Measurements from ENCODE around the gene DHPS. TPM values are rescaled to one million over a fixed set of nuclear protein-coding genes. Genes with fewer than 3 reads are reported as not detected.
"Not testable (repeated sequence)": the region's sequence is repeated elsewhere in the genome, so short reads cannot be mapped to it uniquely, and the experiment has no call there.

DHPS gene
- total RNA-seq, 1 donor from 2014 or later = 106 TPM

DNA sequence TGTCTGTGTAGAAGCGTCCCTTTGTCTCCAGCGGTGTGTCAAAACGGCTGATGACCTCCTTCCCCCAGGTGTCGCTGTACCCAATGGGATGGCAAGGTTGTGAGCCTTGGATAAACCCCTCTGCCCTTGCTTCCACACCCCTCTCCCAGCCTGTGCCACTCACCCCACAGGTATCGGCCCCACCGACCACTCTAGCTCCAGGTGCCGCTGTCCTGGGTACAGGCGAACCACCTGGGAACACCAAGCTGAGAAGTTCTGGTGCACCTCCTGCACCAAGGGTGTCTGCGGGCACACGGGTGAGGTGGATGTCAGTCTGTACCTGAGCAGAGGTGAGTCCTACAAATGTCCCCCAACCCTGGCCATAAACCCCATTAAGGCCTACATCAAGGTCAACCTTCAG lies 31.7 kb downstream of the DHPS start:
- Mint-ChIP-seq H3K27ac (no peak overlapping the region), H3K4me1 (ENCODE audit: low read depth) (no peaks in the 10 kb centered on the region), H3K4me3 (ENCODE audit: low read depth) (no peak overlapping the region), H3K36me3 (ENCODE audit: insufficient read depth) (peaks cover 13% of the 10 kb centered on the region), H3K27me3 (no peaks in the 10 kb centered on the region), H3K9me3 (ENCODE audit: low read depth) (no peaks in the 10 kb centered on the region)
- DNase-seq (ENCODE audit: low spot score, unreplicated experiment) = no peak
- TF ChIP-seq, protein P1, sequence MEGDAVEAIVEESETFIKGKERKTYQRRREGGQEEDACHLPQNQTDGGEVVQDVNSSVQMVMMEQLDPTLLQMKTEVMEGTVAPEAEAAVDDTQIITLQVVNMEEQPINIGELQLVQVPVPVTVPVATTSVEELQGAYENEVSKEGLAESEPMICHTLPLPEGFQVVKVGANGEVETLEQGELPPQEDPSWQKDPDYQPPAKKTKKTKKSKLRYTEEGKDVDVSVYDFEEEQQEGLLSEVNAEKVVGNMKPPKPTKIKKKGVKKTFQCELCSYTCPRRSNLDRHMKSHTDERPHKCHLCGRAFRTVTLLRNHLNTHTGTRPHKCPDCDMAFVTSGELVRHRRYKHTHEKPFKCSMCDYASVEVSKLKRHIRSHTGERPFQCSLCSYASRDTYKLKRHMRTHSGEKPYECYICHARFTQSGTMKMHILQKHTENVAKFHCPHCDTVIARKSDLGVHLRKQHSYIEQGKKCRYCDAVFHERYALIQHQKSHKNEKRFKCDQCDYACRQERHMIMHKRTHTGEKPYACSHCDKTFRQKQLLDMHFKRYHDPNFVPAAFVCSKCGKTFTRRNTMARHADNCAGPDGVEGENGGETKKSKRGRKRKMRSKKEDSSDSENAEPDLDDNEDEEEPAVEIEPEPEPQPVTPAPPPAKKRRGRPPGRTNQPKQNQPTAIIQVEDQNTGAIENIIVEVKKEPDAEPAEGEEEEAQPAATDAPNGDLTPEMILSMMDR (IDR thresholded peaks at IDR 0.05; ENCODE audit: unreplicated experiment) = no peak

DNA sequence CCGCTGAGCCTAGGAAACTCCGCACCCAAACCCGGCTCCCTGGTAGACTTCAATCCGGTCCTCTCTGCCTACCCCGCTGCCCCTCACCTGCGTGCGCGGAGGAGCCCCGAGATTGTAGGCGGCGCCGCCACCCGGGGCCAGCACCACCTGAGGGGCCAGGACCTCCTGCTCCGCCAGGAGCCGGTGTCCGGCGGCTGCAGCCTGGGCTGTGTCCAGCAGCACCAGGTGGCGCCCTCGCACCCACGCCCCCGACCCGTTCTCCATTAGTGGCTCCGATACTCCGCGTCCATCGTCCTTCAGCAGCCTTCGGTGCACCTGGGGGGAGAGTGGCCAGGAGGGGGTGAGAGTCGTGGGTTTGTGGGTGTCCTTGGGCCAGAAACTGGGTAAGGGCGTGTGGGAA lies 33.6 kb downstream of the DHPS start:
- H3K9me3 Mint-ChIP-seq (ENCODE audit: low read depth) = no peaks in the 10 kb centered on the region
- no peak overlapping the region for H3K4me3 Mint-ChIP-seq (ENCODE audit: low read depth)
- peaks cover 15% of the 10 kb centered on the region for H3K36me3 Mint-ChIP-seq (ENCODE audit: insufficient read depth)
- no peaks in the 10 kb centered on the region for H3K27me3 Mint-ChIP-seq
- TF ChIP-seq, protein P1 (IDR thresholded peaks at IDR 0.05; ENCODE audit: unreplicated experiment) = no peak
- no peak for DNase-seq (ENCODE audit: low spot score, unreplicated experiment)
- H3K27ac Mint-ChIP-seq = no peak overlapping the region
- no peaks in the 10 kb centered on the region for H3K4me1 Mint-ChIP-seq (ENCODE audit: low read depth)

DNA sequence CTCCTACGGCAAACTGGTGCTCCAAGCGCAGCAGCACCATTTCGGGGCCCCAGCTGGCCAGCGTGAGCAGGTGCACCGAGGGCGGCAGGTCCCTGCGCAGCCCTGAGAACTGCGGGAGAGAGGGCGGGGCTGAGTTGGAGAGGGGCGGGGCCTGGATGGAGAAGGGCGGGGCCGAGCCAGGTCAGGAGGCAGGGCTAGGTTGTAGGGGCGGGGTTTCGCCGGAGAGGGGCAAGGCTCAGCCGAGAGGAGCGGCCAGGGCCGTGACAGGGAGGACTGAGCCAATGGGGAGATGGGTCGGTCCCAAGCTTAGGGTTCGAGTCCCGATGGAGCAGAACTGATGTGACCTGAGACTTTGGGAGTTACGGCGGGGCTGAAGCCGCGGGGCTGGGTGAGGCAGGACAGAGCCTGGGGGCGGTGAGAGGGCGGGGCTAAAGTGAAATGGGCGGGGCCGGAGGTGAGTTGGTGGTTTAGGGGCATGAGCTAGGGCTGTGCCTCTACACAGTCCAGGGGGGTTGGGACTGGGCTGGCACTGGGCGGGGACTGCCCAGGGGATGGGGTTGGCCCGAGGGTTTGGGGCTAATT lies 34.1 kb downstream of the DHPS start:
- peak overlapping the region; percentile 71 for H3K27ac Mint-ChIP-seq
- H3K36me3 Mint-ChIP-seq (ENCODE audit: insufficient read depth) = peaks cover 15% of the 10 kb centered on the region
- TF ChIP-seq, protein P1 (IDR thresholded peaks at IDR 0.05; ENCODE audit: unreplicated experiment) = no peak
- H3K9me3 Mint-ChIP-seq (ENCODE audit: low read depth) = no peaks in the 10 kb centered on the region
- DNase-seq (ENCODE audit: low spot score, unreplicated experiment) = no peak
- H3K4me1 Mint-ChIP-seq (ENCODE audit: low read depth) = no peaks in the 10 kb centered on the region
- H3K4me3 Mint-ChIP-seq (ENCODE audit: low read depth) = no peak overlapping the region
- no peaks in the 10 kb centered on the region for H3K27me3 Mint-ChIP-seq

DNA sequence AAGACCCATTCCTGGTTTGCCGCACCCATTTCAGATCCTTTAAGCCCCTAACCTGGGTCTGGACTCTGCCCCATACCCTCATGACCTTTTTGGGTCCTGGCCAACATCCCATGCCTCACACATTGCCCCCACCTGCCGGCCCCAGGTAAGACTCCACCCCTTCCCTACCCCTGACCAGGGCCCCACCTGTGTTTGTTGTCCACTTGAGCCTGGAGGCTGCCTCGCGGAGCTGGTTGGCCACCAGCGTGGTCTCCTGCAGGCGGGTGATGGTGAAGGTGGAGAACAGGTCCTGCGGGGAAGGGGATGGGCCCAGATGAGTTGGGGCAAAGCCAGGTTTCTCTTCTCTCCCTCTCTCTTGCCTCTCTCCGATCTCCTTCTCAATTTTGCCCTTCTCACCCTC lies 34.6 kb downstream of the DHPS start:
- Mint-ChIP-seq H3K4me1 (ENCODE audit: low read depth) (no peaks in the 10 kb centered on the region), H3K4me3 (ENCODE audit: low read depth) (no peak overlapping the region), H3K27ac (peak overlapping the region; percentile 71), H3K36me3 (ENCODE audit: insufficient read depth) (peaks cover 15% of the 10 kb centered on the region), H3K27me3 (no peaks in the 10 kb centered on the region), H3K9me3 (ENCODE audit: low read depth) (no peaks in the 10 kb centered on the region)
- no peak for DNase-seq (ENCODE audit: low spot score, unreplicated experiment)
- TF ChIP-seq, protein P1 (IDR thresholded peaks at IDR 0.05; ENCODE audit: unreplicated experiment) = no peak

DNA sequence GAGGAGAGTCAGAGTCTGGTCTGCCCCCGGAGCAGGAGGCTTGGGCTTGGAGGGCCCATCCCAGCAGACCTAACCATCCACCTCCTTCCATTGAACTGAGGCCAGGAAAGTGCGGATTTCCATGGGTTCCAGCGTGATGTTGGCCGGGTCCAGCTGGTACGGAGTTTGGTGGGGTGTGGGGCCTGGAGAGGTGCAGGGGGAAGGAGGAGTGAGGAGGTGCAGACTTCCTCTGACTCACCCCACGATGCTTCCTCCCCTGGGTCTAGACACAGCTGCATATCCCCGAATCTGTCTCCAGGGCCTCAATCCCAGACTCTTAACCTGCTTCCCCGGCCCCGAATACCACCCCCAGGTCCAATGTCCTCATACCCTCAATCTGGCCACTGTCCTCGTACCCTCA lies 35.1 kb downstream of the DHPS start:
- TF ChIP-seq, protein P1 (IDR thresholded peaks at IDR 0.05; ENCODE audit: unreplicated experiment) = no peak
- Mint-ChIP-seq H3K27me3 (no peaks in the 10 kb centered on the region), H3K9me3 (ENCODE audit: low read depth) (no peaks in the 10 kb centered on the region), H3K27ac (no peak overlapping the region), H3K36me3 (ENCODE audit: insufficient read depth) (peaks cover 15% of the 10 kb centered on the region), H3K4me3 (ENCODE audit: low read depth) (no peak overlapping the region), H3K4me1 (ENCODE audit: low read depth) (no peaks in the 10 kb centered on the region)
- DNase-seq (ENCODE audit: low spot score, unreplicated experiment) = no peak

DNA sequence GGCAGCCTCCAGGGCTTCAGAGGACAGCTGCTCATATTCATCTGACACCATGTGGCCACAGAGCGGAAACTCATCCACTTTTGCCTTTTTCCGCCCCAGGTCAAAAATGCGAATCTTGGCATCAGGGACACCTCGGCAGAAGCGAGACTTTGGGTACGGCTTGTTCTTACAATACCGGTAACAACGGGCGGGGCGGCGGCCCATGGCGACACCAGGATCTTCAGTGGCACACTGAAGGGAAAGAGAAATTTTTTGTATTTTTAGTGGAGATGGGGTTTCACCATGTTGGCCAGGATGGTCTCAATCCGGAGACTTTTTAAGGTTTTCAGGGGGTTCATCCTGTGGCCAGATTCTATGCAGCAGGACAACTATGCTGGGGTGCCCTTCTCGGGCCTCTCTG lies 38.0 kb downstream of the DHPS start:
- not testable (repeated sequence) for H3K9me3 Mint-ChIP-seq (ENCODE audit: low read depth); H3K4me3 Mint-ChIP-seq (ENCODE audit: low read depth); DNase-seq (ENCODE audit: low spot score, unreplicated experiment); H3K36me3 Mint-ChIP-seq (ENCODE audit: insufficient read depth); H3K4me1 Mint-ChIP-seq (ENCODE audit: low read depth); H3K27me3 Mint-ChIP-seq; H3K27ac Mint-ChIP-seq

Data from progenitor cell of endocrine pancreas (in vitro differentiated cells).